H9 (cell line): ENCODE data around the gene KIT. TPM values are rescaled to one million over a fixed set of nuclear protein-coding genes. Genes with fewer than 3 reads are reported as not detected.

Experiments
- DNase-seq: peaks from one replicate; pipeline ENCODE4 v3.0.0-alpha.2; 2017
- H2AFZ ChIP-seq: one replicate; pipeline ENCODE4 v1.6.1; 2013; ENCODE audit warnings: mild to moderate bottlenecking, low read length, control low read depth, moderate library complexity
- H2AK5ac ChIP-seq: 2 replicates; pipeline ENCODE4 v1.6.1; 2013; ENCODE audit warnings: low read length, control low read depth, mixed read lengths; ENCODE audit not compliant: insufficient read length
- H2BK120ac ChIP-seq: one replicate; pipeline ENCODE4 v1.6.1; 2013; ENCODE audit warnings: low read depth, mild to moderate bottlenecking, low read length, control low read depth, inconsistent platforms; ENCODE audit not compliant: poor library complexity, severe bottlenecking
- H2BK12ac ChIP-seq: 2 replicates; pipeline ENCODE4 v1.6.1; 2013; ENCODE audit warnings: low read length, control low read depth, mixed read lengths, low read depth; ENCODE audit not compliant: insufficient read length
- H2BK15ac ChIP-seq: 2 replicates; pipeline ENCODE4 v1.6.1; 2013; ENCODE audit warnings: low read depth, low read length, control low read depth
- H2BK20ac ChIP-seq: one replicate; pipeline ENCODE4 v1.6.1; 2013; ENCODE audit warnings: low read depth, mild to moderate bottlenecking, low read length, control low read depth, inconsistent platforms; ENCODE audit not compliant: poor library complexity, severe bottlenecking
- H2BK5ac ChIP-seq: 2 replicates; pipeline ENCODE4 v1.6.1; 2013; ENCODE audit warnings: low read length, control low read depth, mixed read lengths; ENCODE audit not compliant: insufficient read length
- H3K14ac ChIP-seq: 2 replicates; pipeline ENCODE4 v1.6.1; 2013; ENCODE audit warnings: low read length, control low read depth; ENCODE audit not compliant: insufficient read depth
- H3K18ac ChIP-seq: 2 replicates; pipeline ENCODE4 v1.6.1; 2013; ENCODE audit warnings: low read depth, mild to moderate bottlenecking, mixed read lengths, low read length, control low read depth; ENCODE audit not compliant: insufficient read length
- H3K23ac ChIP-seq: 2 replicates; pipeline ENCODE4 v1.6.1; 2013; ENCODE audit warnings: low read length, control low read depth, mixed read lengths, low read depth; ENCODE audit not compliant: insufficient read length
- H3K23me2 ChIP-seq: 2 replicates; pipeline ENCODE4 v1.6.1; 2013; ENCODE audit warnings: low read depth, mild to moderate bottlenecking, mixed read lengths, low read length, control low read depth; ENCODE audit not compliant: insufficient read length, poor library complexity, severe bottlenecking
- H3K27ac ChIP-seq: 2 replicates; pipeline ENCODE4 v1.5.1; 2013; ENCODE audit warnings: low read length, control low read depth, mixed read lengths, low read depth; ENCODE audit not compliant: insufficient read length
- H3K27me3 ChIP-seq: 2 replicates; pipeline ENCODE4 v1.6.1; 2013; ENCODE audit warnings: low read length, control low read depth, inconsistent platforms; ENCODE audit not compliant: insufficient read depth
- H3K4ac ChIP-seq: 2 replicates; pipeline ENCODE4 v1.6.1; 2013; ENCODE audit warnings: low read depth, mild to moderate bottlenecking, control low read depth, inconsistent platforms, low read length, moderate library complexity
- H3K4me1 ChIP-seq: 2 replicates; pipeline ENCODE4 v1.6.1; 2013; ENCODE audit warnings: low read length, control low read depth, inconsistent platforms; ENCODE audit not compliant: insufficient read depth
- H3K4me2 ChIP-seq: 2 replicates; pipeline ENCODE4 v1.6.1; 2013; ENCODE audit warnings: low read length, control low read depth, mixed read lengths; ENCODE audit not compliant: insufficient read length, insufficient read depth
- H3K56ac ChIP-seq: 2 replicates; pipeline ENCODE4 v1.6.1; 2013; ENCODE audit warnings: low read depth, mild to moderate bottlenecking, mixed read lengths, low read length, control low read depth; ENCODE audit not compliant: insufficient read length
- H3K79me1 ChIP-seq: 2 replicates; pipeline ENCODE4 v1.6.1; 2013; ENCODE audit warnings: low read depth, mild to moderate bottlenecking, moderate library complexity, low read length, control low read depth, inconsistent platforms; ENCODE audit not compliant: insufficient read depth, poor library complexity, severe bottlenecking
- H3K79me2 ChIP-seq: 2 replicates; pipeline ENCODE4 v1.6.1; 2013; ENCODE audit warnings: low read length, control low read depth, inconsistent platforms; ENCODE audit not compliant: insufficient read depth
- H3K9ac ChIP-seq: 2 replicates; pipeline ENCODE4 v1.6.1; 2013; ENCODE audit warnings: low read length, control low read depth, mixed read lengths; ENCODE audit not compliant: insufficient read length; ENCODE audit errors: extremely low read depth
- H3K9me3 ChIP-seq: one replicate; pipeline ENCODE4 v1.6.1; 2013; ENCODE audit warnings: low read depth, low read length, inconsistent platforms; ENCODE audit not compliant: control insufficient read depth
- H3T11ph ChIP-seq: one replicate; pipeline ENCODE4 v1.6.1; 2013; ENCODE audit warnings: mild to moderate bottlenecking, low read length, control low read depth, inconsistent platforms
- H4K20me1 ChIP-seq: one replicate; pipeline ENCODE4 v1.6.1; 2013; ENCODE audit not compliant: control insufficient read depth, insufficient read length, insufficient read depth
- H4K5ac ChIP-seq: 2 replicates; pipeline ENCODE4 v1.6.1; 2013; ENCODE audit warnings: low read depth, mild to moderate bottlenecking, mixed read lengths, low read length, control low read depth; ENCODE audit not compliant: insufficient read length
- H4K8ac ChIP-seq: replicated peaks from 2 replicates; pipeline ENCODE4 v1.6.1; 2013; ENCODE audit warnings: low read length, control low read depth, mixed read lengths, low read depth; ENCODE audit not compliant: insufficient read length
- H4K91ac ChIP-seq: 2 replicates; pipeline ENCODE4 v1.6.1; 2013; ENCODE audit warnings: low read depth, mild to moderate bottlenecking, moderate library complexity, mixed read lengths, low read length, control low read depth; ENCODE audit not compliant: insufficient read length
- H3K27ac Mint-ChIP-seq, 3 experiments: 2 replicates in 2 of 3; 3 replicates in 1 of 3; pipeline ENCODE4 v1.8.0; 2020 to 2021; ENCODE audit warnings: mixed read lengths in 3 of 3, mild to moderate bottlenecking in 1 of 3, moderate library complexity in 1 of 3
- H3K27me3 Mint-ChIP-seq: 2 replicates; pipeline ENCODE4 v1.8.0; 2021; ENCODE audit warnings: low read depth, mild to moderate bottlenecking, moderate library complexity, mixed read lengths
- H3K36me3 Mint-ChIP-seq, 3 experiments: 2 replicates in 2 of 3; 3 replicates in 1 of 3; pipeline ENCODE4 v1.8.0; 2020 to 2021; ENCODE audit warnings: low read depth in 3 of 3, mixed read lengths in 3 of 3; ENCODE audit not compliant: insufficient read depth in 1 of 3
- H3K4me1 Mint-ChIP-seq, 2 experiments: 2 replicates each; pipeline ENCODE4 v1.8.0; 2020; ENCODE audit warnings: mixed read lengths in 2 of 2
- H3K4me3 Mint-ChIP-seq, 2 experiments: 2 replicates in 1 of 2; 3 replicates in 1 of 2; pipeline ENCODE4 v1.8.0; 2020 to 2021; ENCODE audit warnings: mild to moderate bottlenecking in 2 of 2, mixed read lengths in 2 of 2, moderate library complexity in 1 of 2
- H3K9me3 Mint-ChIP-seq, 2 experiments: 2 replicates in 1 of 2; 3 replicates in 1 of 2; pipeline ENCODE4 v1.8.0; 2020; ENCODE audit warnings: mild to moderate bottlenecking in 2 of 2, mixed read lengths in 2 of 2, moderate library complexity in 1 of 2
- CTCF ChIP-seq: fragments of 200-600 bp; sonication (generic); conservative IDR thresholded peaks from 3 replicates; pipeline ENCODE4 v1.8.0; 2021; ENCODE audit warnings: antibody characterized with exemption, mild to moderate bottlenecking
- WGBS: extraction: QIAGEN DNeasy Blood & Tissue Kit; methylation state at CpG from one replicate; pipeline ENCODE4 v1.1.7; 2013; ENCODE audit warnings: missing lambda C conversion rate, low lambda C conversion rate, mixed read lengths; ENCODE audit not compliant: insufficient read length; ENCODE audit errors: extremely low coverage; 5-methylcytosine and 5-hydroxymethylcytosine counted together
- total RNA-seq: library from RNA; stranded (reverse); gene quantifications from 2 replicates; pipeline ENCODE4 v1.2.1, GENCODE V29; 2021

KIT gene
- total RNA-seq, 1 experiment from 2014 or later: 6.7 TPM

GRCh38 chr4:54727346-54727745 lies 69.6 kb downstream of the KIT start:
- Histone ChIP-seq H3K4me1 (peaks cover 4% of the 10 kb centered on the region; the same call in 1 of the 2 replicates), H3K9ac (no peak overlapping the region), H3K4me2 (no peak overlapping the region), H2BK12ac (no peak overlapping the region), H2BK5ac (no peak overlapping the region), H2BK20ac (no peak overlapping the region), H4K5ac (no peak overlapping the region), H3K27ac (no peak overlapping the region), H2AK5ac (no peak overlapping the region), H2AFZ (no peak overlapping the region), H3K23me2 (no peaks in the 10 kb centered on the region), H3T11ph (no peak overlapping the region), H3K14ac (no peak overlapping the region), H3K79me1 (no peaks in the 10 kb centered on the region), H3K4ac (no peak overlapping the region), H3K9me3 (no peaks in the 10 kb centered on the region), H2BK120ac (no peak overlapping the region), H3K27me3 (no peaks in the 10 kb centered on the region), H3K79me2 (no peaks in the 10 kb centered on the region), H4K8ac (no peak overlapping the region), H4K20me1 (no peaks in the 10 kb centered on the region), H2BK15ac (no peak overlapping the region), H3K18ac (no peak overlapping the region), H3K56ac (no peak overlapping the region), H3K23ac (no peak overlapping the region), H4K91ac (no peak overlapping the region)
- DNase-seq: no peak
- no peaks in the 10 kb centered on the region for H3K9me3 Mint-ChIP-seq
- H3K4me3 Mint-ChIP-seq: no peak overlapping the region
- WGBS: no CpG with 5 or more reads among the region's 2 CpGs
- H3K27me3 Mint-ChIP-seq: no peaks in the 10 kb centered on the region; the same call in 1 of the 2 replicates
- TF ChIP-seq CTCF: no peak
- 0 out of 7 replicates have a peak overlapping the region, but pooled peaks of 1 of the 3 experiments have one; percentile 3 for H3K27ac Mint-ChIP-seq
- H3K36me3 Mint-ChIP-seq: peaks cover 2 to 22% (median 6%) of the 10 kb centered on the region in 3 experiments; a peak in 5 of 7 replicates
- peaks cover 11 to 14% of the 10 kb centered on the region in 2 experiments for H3K4me1 Mint-ChIP-seq
